Breast epithelium (tissue), 4 donors: ENCODE measurements around the gene OR8J1. TPM values are rescaled to one million over a fixed set of nuclear protein-coding genes. Genes with fewer than 3 reads are reported as not detected.

ENCODE experiments used
- DNase-seq, 2 donors: peaks; one replicate each; pipeline ENCODE4 v3.0.0-alpha.2; 2019; ENCODE audit warnings: low spot score in 2 of 2
- H3K27ac ChIP-seq, 2 donors: fragments of 200-600 bp; sonication (generic) in 1 of 2; one replicate each; pipeline ENCODE4 v1.5.1; 2016 to 2019; ENCODE audit warnings: mild to moderate bottlenecking in 1 of 2
- H3K27me3 ChIP-seq, 2 donors: fragments of 200-600 bp; sonication (generic) in 1 of 2; one replicate each; pipeline versions ENCODE4 v1.5.1 to v1.6.0; 2017 to 2019; ENCODE audit warnings: control low read depth in 1 of 2, mild to moderate bottlenecking in 1 of 2
- H3K36me3 ChIP-seq: fragments of 200-600 bp; one replicate; pipeline ENCODE4 v1.5.1; 2019
- H3K4me1 ChIP-seq, 2 donors: fragments of 200-600 bp; sonication (generic); one replicate each; pipeline ENCODE4 v1.5.1; 2016 to 2019; ENCODE audit warnings: control low read depth in 1 of 2
- H3K4me3 ChIP-seq, 3 donors: fragments of 200-600 bp; sonication (generic); 1 replicate in 2 of 3; 2 replicates in 1 of 3; pipeline ENCODE4 v1.5.1; 2016 to 2019; ENCODE audit warnings: mild to moderate bottlenecking in 3 of 3, moderate library complexity in 2 of 3
- H3K9me3 ChIP-seq, 2 donors: fragments of 200-600 bp; sonication (generic) in 1 of 2; one replicate each; pipeline ENCODE4 v1.5.1; 2016 to 2019; ENCODE audit warnings: control low read depth in 1 of 2
- CTCF ChIP-seq, 3 donors: fragments of 450-650 bp; IDR thresholded peaks; one replicate each; pipeline ENCODE4 v1.5.1; 2016 to 2017; ENCODE audit warnings: antibody characterized with exemption in 3 of 3, mild to moderate bottlenecking in 3 of 3, moderate library complexity in 3 of 3
- POLR2A ChIP-seq: fragments of 450-650 bp; IDR thresholded peaks from one replicate; pipeline ENCODE4 v1.6.1; 2016; ENCODE audit warnings: antibody characterized with exemption, mild to moderate bottlenecking, moderate library complexity
- POLR2AphosphoS5 ChIP-seq, 3 donors: sonication (generic); formaldehyde crosslinking; IDR thresholded peaks; one replicate each; pipeline ENCODE4 v1.6.1; 2017; ENCODE audit warnings: antibody characterized with exemption in 3 of 3
- intact Hi-C: fragments of 100-400 bp; cut with DNase I; formaldehyde crosslinking; loops from one replicate; pipeline ENCODE4 v1.15.1; 2023; ENCODE audit warnings: low total_unique reads
- total RNA-seq, 3 donors: library from RNA; depleted of rRNA; stranded (reverse); fragments of >200 nt; gene quantifications; one replicate each; pipeline ENCODE4 v1.1.0, GENCODE V29; 2016

Gene OR8J1
- total RNA-seq, 3 donors from 2014 or later: not detected

- TF ChIP-seq CTCF (IDR thresholded peaks at IDR 0.05) (no peak), POLR2A (no peak), POLR2AphosphoS5 (IDR thresholded peaks at IDR 0.05) (no peak)
- H3K27me3 ChIP-seq: no peaks in the 10 kb centered on the region
- H3K9me3 ChIP-seq: no peaks in the 10 kb centered on the region
- H3K4me3 ChIP-seq: no peak overlapping the region
- intact Hi-C loops: no loop called here
- DNase-seq: no peak
- H3K4me1 ChIP-seq: no peaks in the 10 kb centered on the region
- no peaks in the 10 kb centered on the region for H3K36me3 ChIP-seq
- H3K27ac ChIP-seq: no peak overlapping the region
Measured at GRCh38 chr11:56340289-56340688, 13.8 kb upstream of the OR8J1 start.

- no peak within 1 kb of the TSS for H3K27ac ChIP-seq
- intact Hi-C loops: no loop called here
- no peaks in the 10 kb centered on the region for H3K27me3 ChIP-seq
- DNase-seq: no peak
- no peak for TF ChIP-seq POLR2AphosphoS5 (IDR thresholded peaks at IDR 0.05)
- no peak for TF ChIP-seq CTCF (IDR thresholded peaks at IDR 0.05)
- TF ChIP-seq POLR2A: no peak
- no peaks in the 10 kb centered on the region for H3K9me3 ChIP-seq
- no peaks in the 10 kb centered on the region for H3K36me3 ChIP-seq
- no peaks in the 10 kb centered on the region for H3K4me1 ChIP-seq
- no peak within 1 kb of the TSS for H3K4me3 ChIP-seq
Measured at GRCh38 chr11:56345739-56346138, 8.4 kb upstream of the OR8J1 start, which contains the start of gene OR8K1. TSS of gene OR8K1 (plus strand) at chr11:56346039. CDS start at chr11:56346039, 0 bp downstream.

- no peak within 1 kb of the TSS for H3K4me3 ChIP-seq
- H3K27me3 ChIP-seq: no peaks in the 10 kb centered on the region
- no peaks in the 10 kb centered on the region for H3K9me3 ChIP-seq
- H3K36me3 ChIP-seq: no peaks in the 10 kb centered on the region
- intact Hi-C loops: no loop called here
- H3K27ac ChIP-seq: no peak within 1 kb of the TSS
- TF ChIP-seq CTCF (IDR thresholded peaks at IDR 0.05): no peak
- no peak for TF ChIP-seq POLR2A
- TF ChIP-seq POLR2AphosphoS5 (IDR thresholded peaks at IDR 0.05): no peak
- no peaks in the 10 kb centered on the region for H3K4me1 ChIP-seq
- DNase-seq: no peak
Measured at GRCh38 chr11:56375324-56375723, 21.2 kb downstream of the OR8J1 start, which contains the start of gene OR8U1. TSS of gene OR8U1 (plus strand) at chr11:56375624. CDS start at chr11:56375624, 0 bp downstream.

- TF ChIP-seq POLR2A (no peak), POLR2AphosphoS5 (IDR thresholded peaks at IDR 0.05) (no peak), CTCF (IDR thresholded peaks at IDR 0.05) (no peak)
- no peaks in the 10 kb centered on the region for H3K27me3 ChIP-seq
- H3K9me3 ChIP-seq: no peaks in the 10 kb centered on the region
- DNase-seq: no peak
- intact Hi-C loops: no loop called here
- no peak overlapping the region for H3K4me3 ChIP-seq
- no peaks in the 10 kb centered on the region for H3K36me3 ChIP-seq
- no peaks in the 10 kb centered on the region for H3K4me1 ChIP-seq
- H3K27ac ChIP-seq: no peak overlapping the region
Measured at GRCh38 chr11:56380120-56380519, 26.0 kb downstream of the OR8J1 start.

GRCh38 chr11:56394381-56394780 is 40.3 kb downstream of the OR8J1 start:
- no peak overlapping the region for H3K4me3 ChIP-seq
- TF ChIP-seq POLR2A (no peak), POLR2AphosphoS5 (IDR thresholded peaks at IDR 0.05) (no peak), CTCF (IDR thresholded peaks at IDR 0.05) (no peak)
- H3K27ac ChIP-seq: no peak overlapping the region
- no peaks in the 10 kb centered on the region for H3K4me1 ChIP-seq
- DNase-seq: no peak
- intact Hi-C loops: no loop called here
- H3K27me3 ChIP-seq: no peaks in the 10 kb centered on the region
- peaks cover 0 to 4% of the 10 kb centered on the region in 2 donors for H3K9me3 ChIP-seq
- no peaks in the 10 kb centered on the region for H3K36me3 ChIP-seq
